BJ (cell line): Measurements from ENCODE around the gene CCDC124. TPM values are rescaled to one million over a fixed set of nuclear protein-coding genes. Genes with fewer than 3 reads are reported as not detected.

ENCODE experiments used
- CTCF ChIA-PET: fragments of 350-600 bp; formaldehyde crosslinking; extraction: SDS; loops from one replicate; lab custom pipeline; 2021; ENCODE audit warnings: antibody characterized with exemption, inconsistent platforms; lab: Yijun Ruan, JAX
- POLR2A ChIA-PET: fragments of 300-600 bp; sonication (Branson Sonifier 250); formaldehyde crosslinking; extraction: SDS; loops from one replicate; lab custom pipeline; 2021; ENCODE audit warnings: antibody characterized with exemption; lab: Charles Lee
- DNase-seq: peaks from one replicate; pipeline ENCODE4 v3.0.0-alpha.2; 2011; ENCODE audit warnings: low read depth
- H3K27me3 ChIP-seq: 2 replicates; pipeline ENCODE4 v1.6.0; 2011; ENCODE audit warnings: low read length; ENCODE audit not compliant: control insufficient read depth, insufficient read depth
- H3K36me3 ChIP-seq: 2 replicates; pipeline ENCODE4 v1.5.1; 2011; ENCODE audit warnings: low read length; ENCODE audit not compliant: control insufficient read depth, insufficient read depth
- H3K4me3 ChIP-seq: 2 replicates; pipeline ENCODE4 v1.5.1; 2011; ENCODE audit warnings: low read depth, mild to moderate bottlenecking, control low read depth, low read length
- CTCF ChIP-seq: IDR thresholded peaks from 2 replicates; pipeline ENCODE4 v1.5.1; 2011; ENCODE audit warnings: low read depth, mild to moderate bottlenecking, control low read depth, inconsistent platforms, low read length, moderate library complexity; ENCODE audit not compliant: insufficient read depth
- polyA plus RNA-seq: library from polyadenylated mRNA; depleted of rRNA; stranded (reverse); fragments of >200 nt; gene quantifications from 2 replicates; pipeline ENCODE4 v1.2.3, GENCODE V29; 2011

Gene CCDC124
- polyA plus RNA-seq, 1 experiment: 40.8 TPM

- TF ChIP-seq CTCF: no peak
- Histone ChIP-seq H3K27me3 (no peaks in the 10 kb centered on the region), H3K36me3 (peaks cover 6% of the 10 kb centered on the region), H3K4me3 (no peak overlapping the region)
- POLR2A ChIA-PET: interaction anchor here (0.6 kb wide), 1 partner anchor 71 kb away, joined by 8 read pairs; the partner anchor contains the start of gene ARRDC2
- DNase-seq: no peak
- CTCF ChIA-PET: interaction anchor here (1.2 to 6.7 kb wide), 26 partner anchors 8 to 363 kb away, joined by 3 to 169 read pairs (median 6); partner anchors contain the start of genes KCNN1 and RPL18A
These were observed 4.6 kb downstream of the CCDC124 start for GRCh38 chr19:17937371-17937900.

GRCh38 chr19:17938092-17938845, 5.5 kb downstream of the CCDC124 start:
- DNase-seq: peak; percentile 37
- CTCF ChIA-PET: interaction anchor here (0.6 to 6.7 kb wide), 26 partner anchors 8 to 363 kb away, joined by 3 to 169 read pairs (median 6); partner anchors contain the start of genes KCNN1 and RPL18A
- H3K36me3 ChIP-seq: peaks cover 6% of the 10 kb centered on the region
- POLR2A ChIA-PET: interaction anchor here (0.6 kb wide), 1 partner anchor 70 kb away, joined by 8 read pairs; the partner anchor contains the start of gene ARRDC2
- no peak overlapping the region for H3K4me3 ChIP-seq
- no peaks in the 10 kb centered on the region for H3K27me3 ChIP-seq
- TF ChIP-seq CTCF: peak; percentile 96

DNA sequence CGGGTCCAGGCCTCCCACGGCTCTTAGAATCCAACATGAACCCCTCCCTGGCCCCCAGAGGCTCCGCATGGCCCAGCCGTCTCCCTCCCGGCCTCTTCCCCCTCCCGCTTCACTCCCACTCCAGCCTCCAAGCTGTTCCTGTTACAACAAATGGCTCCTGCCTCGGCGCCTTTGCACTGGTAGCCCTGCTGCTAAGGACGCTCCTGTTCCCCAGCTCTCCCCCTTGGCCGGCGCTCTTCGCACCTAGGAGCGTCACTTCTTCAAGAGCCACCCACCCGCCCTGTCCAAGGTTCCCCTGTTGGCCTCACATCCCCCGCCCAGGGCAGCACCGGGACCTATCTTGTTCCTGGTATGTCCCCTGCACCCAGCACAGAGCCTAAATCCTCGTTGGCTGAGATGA, 9.4 kb downstream of the CCDC124 start:
- Histone ChIP-seq H3K36me3 (peaks cover 1% of the 10 kb centered on the region), H3K4me3 (no peak overlapping the region), H3K27me3 (no peaks in the 10 kb centered on the region)
- POLR2A ChIA-PET: interaction anchor here (0.5 to 0.7 kb wide), 2 partner anchors 54 to 167 kb away, joined by 3 read pairs; no protein-coding TSS in a partner anchor
- no peak for DNase-seq
- no peak for TF ChIP-seq CTCF
- CTCF ChIA-PET: interaction anchor here (0.6 to 8.6 kb wide), 3 partner anchors 9 to 86 kb away, joined by 3 to 83 read pairs (median 5); partner anchors contain the start of gene CCDC124

DNA sequence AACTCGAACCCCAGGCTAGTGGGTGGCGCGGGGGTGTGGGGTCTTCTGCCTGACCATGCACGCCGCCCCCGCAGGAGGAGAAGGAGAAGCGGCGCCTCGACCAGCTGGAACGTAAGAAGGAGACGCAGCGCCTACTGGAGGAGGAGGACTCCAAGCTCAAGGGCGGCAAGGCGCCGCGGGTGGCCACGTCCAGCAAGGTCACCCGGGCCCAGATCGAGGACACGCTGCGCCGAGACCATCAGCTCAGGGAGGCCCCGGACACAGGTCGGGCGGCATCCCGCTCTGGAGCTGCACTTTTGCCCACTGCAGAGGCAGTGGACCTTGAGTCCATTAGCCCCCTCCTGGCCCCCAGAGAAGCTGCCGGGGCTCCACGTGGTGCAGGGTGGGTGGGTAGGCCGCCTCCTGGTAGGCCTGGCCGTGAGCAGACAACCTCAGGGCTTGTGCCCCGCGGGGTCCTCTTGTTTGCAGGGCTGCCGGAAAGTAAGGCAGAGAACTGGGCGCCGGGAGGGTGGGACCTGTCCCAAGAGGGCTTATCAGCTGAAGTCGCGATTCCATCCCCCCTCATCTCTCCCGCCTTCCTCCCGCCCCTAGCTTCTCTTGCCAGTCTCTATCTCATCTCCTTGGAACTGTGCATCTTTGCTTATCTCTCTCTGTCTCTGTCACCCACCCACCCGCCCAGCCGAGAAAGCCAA, 9.9 kb downstream of the CCDC124 start:
- H3K36me3 ChIP-seq: peaks cover 1% of the 10 kb centered on the region
- no peaks in the 10 kb centered on the region for H3K27me3 ChIP-seq
- CTCF ChIA-PET: interaction anchor here (0.6 to 8.6 kb wide), 3 partner anchors 10 to 85 kb away, joined by 3 to 83 read pairs (median 5); partner anchors contain the start of gene CCDC124
- POLR2A ChIA-PET: interaction anchor here (0.5 to 0.7 kb wide), 3 partner anchors 54 to 167 kb away, joined by 3 read pairs; no protein-coding TSS in a partner anchor
- H3K4me3 ChIP-seq: no peak overlapping the region
- TF ChIP-seq CTCF: no peak
- DNase-seq: no peak
